Glomerular endothelial cell (primary cell): ENCODE results near the gene LYST. TPM values are rescaled to one million over a fixed set of nuclear protein-coding genes. Genes with fewer than 3 reads are reported as not detected.
"Not testable (repeated sequence)": the region's sequence is repeated elsewhere in the genome, so short reads cannot be mapped to it uniquely, and the experiment has no call there.

Source experiments
- DNase-seq: peaks from one replicate; pipeline ENCODE4 v3.0.0-alpha.2; 2011; ENCODE audit warnings: low read depth, low spot score; ENCODE audit errors: extremely low read depth
- total RNA-seq: library from RNA; depleted of rRNA; stranded (reverse); fragments of >200 nt; gene quantifications from 2 replicates; pipeline ENCODE4 v1.2.3, GENCODE V29; 2015

The LYST gene
- total RNA-seq, 1 donor from 2014 or later, result 17.0 TPM

- no peak for DNase-seq
Measured at GRCh38 chr1:235663628-235664027, 203.1 kb downstream of the LYST start.

GRCh38 chr1:235661568-235661967 is 205.1 kb downstream of the LYST start:
- no peak for DNase-seq

- DNase-seq, result no peak
Measured at GRCh38 chr1:235659186-235659771, 207.4 kb downstream of the LYST start.

- no peak for DNase-seq
Measured at GRCh38 chr1:235657747-235658526, 208.8 kb downstream of the LYST start.

- no peak for DNase-seq
Measured at GRCh38 chr1:235657269-235657668, 209.4 kb downstream of the LYST start.

GRCh38 chr1:235652364-235652763 is 214.3 kb downstream of the LYST start:
- no peak for DNase-seq

GRCh38 chr1:235651170-235651806 is 215.4 kb downstream of the LYST start:
- DNase-seq, result no peak

- DNase-seq, result no peak
Measured at GRCh38 chr1:235650341-235651169, 216.2 kb downstream of the LYST start.

GRCh38 chr1:235649368-235650163 is 217.1 kb downstream of the LYST start, which contains the start of gene GNG4:
TSS of gene GNG4 (minus strand) at chr1:235649784. CDS start at chr1:235583838, 65,946 bp downstream.
- DNase-seq, result no peak

GRCh38 chr1:235648954-235649367 is 217.7 kb downstream of the LYST start:
- no peak for DNase-seq

GRCh38 chr1:235648407-235648907 is 218.2 kb downstream of the LYST start:
- DNase-seq, result no peak

- not testable (repeated sequence) for DNase-seq
Measured at GRCh38 chr1:235647537-235647936, 219.2 kb downstream of the LYST start.

- no peak for DNase-seq
Measured at GRCh38 chr1:235646463-235646862, 220.2 kb downstream of the LYST start.

- DNase-seq, result no peak
Measured at GRCh38 chr1:235644693-235645305, 221.9 kb downstream of the LYST start.

GRCh38 chr1:235643837-235644692 is 222.6 kb downstream of the LYST start:
- no peak for DNase-seq

GRCh38 chr1:235642943-235643371 is 223.7 kb downstream of the LYST start:
- DNase-seq, result no peak

- no peak for DNase-seq
Measured at GRCh38 chr1:235642011-235642942, 224.4 kb downstream of the LYST start.
